HepG2 (cell line): Measurements from ENCODE around the gene NCBP2. TPM values are rescaled to one million over a fixed set of nuclear protein-coding genes. Genes with fewer than 3 reads are reported as not detected.
A peak's percentile ranks its signal among the peaks of the same experiment; 100 is the strongest.

Experiments used
- AGO1 ChIP-seq: fragments of 200-400 bp; formaldehyde crosslinking; IDR thresholded peaks from 2 replicates; pipeline ENCODE4 v1.6.1; 2017; ENCODE audit warnings: mild to moderate bottlenecking, low read depth, low read length, moderate library complexity; ENCODE audit not compliant: poor library complexity, severe bottlenecking
- ARNTL ChIP-seq: sonication (generic); formaldehyde crosslinking; IDR thresholded peaks from 2 replicates; pipeline ENCODE4 v1.4.0; 2020; ENCODE audit warnings: mild to moderate bottlenecking, missing genetic modification reagents
- BRF2 ChIP-seq: sonication (generic); formaldehyde crosslinking; IDR thresholded peaks from 2 replicates; pipeline ENCODE4 v1.8.1; 2022; ENCODE audit warnings: mild to moderate bottlenecking, missing genetic modification reagents
- CEBPZ ChIP-seq: IDR thresholded peaks from 2 replicates; pipeline ENCODE4 v1.6.1; 2012; ENCODE audit warnings: low read length, improper control_type of control experiment
- CHD4 ChIP-seq: fragments of 200-600 bp; sonication (generic); IDR thresholded peaks from 2 replicates; pipeline ENCODE4 v1.7.0; 2017; ENCODE audit warnings: mild to moderate bottlenecking, low read length, borderline replicate concordance
- ETV5 ChIP-seq: IDR thresholded peaks from 2 replicates; pipeline ENCODE4 v1.6.1; 2018; ENCODE audit warnings: missing biosample characterization, missing genetic modification reagents, inconsistent platforms, borderline replicate concordance
- FIP1L1 ChIP-seq: fragments of 200-400 bp; formaldehyde crosslinking; IDR thresholded peaks from 2 replicates; pipeline ENCODE4 v1.6.1; 2018; ENCODE audit warnings: low read depth, mild to moderate bottlenecking, low read length, moderate library complexity, borderline replicate concordance; ENCODE audit not compliant: insufficient read depth
- FOSL1 ChIP-seq: sonication (generic); formaldehyde crosslinking; IDR thresholded peaks from 2 replicates; pipeline ENCODE4 v1.9.0; 2021; ENCODE audit warnings: missing genetic modification reagents, borderline replicate concordance
- HMG20B ChIP-seq: conservative IDR thresholded peaks from 2 replicates; pipeline ENCODE4 v1.6.1; 2016; ENCODE audit warnings: missing genetic modification reagents, missing compliant biosample characterization
- HMGXB3 ChIP-seq: sonication (generic); formaldehyde crosslinking; IDR thresholded peaks from 2 replicates; pipeline ENCODE4 v1.4.0; 2020; ENCODE audit warnings: missing genetic modification reagents, borderline replicate concordance
- KDM5A ChIP-seq: fragments of 200-600 bp; sonication (generic); IDR thresholded peaks from 2 replicates; pipeline ENCODE4 v1.7.0; 2018; ENCODE audit warnings: antibody characterized with exemption, mild to moderate bottlenecking, low read length, borderline replicate concordance
- MTF1 ChIP-seq: sonication (generic); formaldehyde crosslinking; IDR thresholded peaks from 2 replicates; pipeline ENCODE4 v1.5.0; 2020; ENCODE audit warnings: missing genetic modification reagents
- TEAD3 ChIP-seq: optimal IDR thresholded peaks from 2 replicates; pipeline ENCODE3; 2016; ENCODE audit warnings: borderline replicate concordance
- ZFP41 ChIP-seq: sonication (generic); formaldehyde crosslinking; IDR thresholded peaks from 2 replicates; pipeline ENCODE4 v1.4.0; 2020; ENCODE audit warnings: mild to moderate bottlenecking, missing genetic modification reagents, borderline replicate concordance
- ZMAT3 ChIP-seq: sonication (generic); formaldehyde crosslinking; conservative IDR thresholded peaks from 2 replicates; pipeline ENCODE4 v1.7.0; 2021; ENCODE audit warnings: missing genetic modification reagents
- ZNF230 ChIP-seq: sonication (generic); formaldehyde crosslinking; IDR thresholded peaks from 2 replicates; pipeline ENCODE4 v1.4.0; 2020; ENCODE audit warnings: mild to moderate bottlenecking, missing genetic modification reagents
- ZNF512 ChIP-seq: sonication (generic); formaldehyde crosslinking; IDR thresholded peaks from 2 replicates; pipeline ENCODE4 v1.4.0; 2020; ENCODE audit warnings: mild to moderate bottlenecking, missing genetic modification reagents
- ZNF713 ChIP-seq: sonication (generic); formaldehyde crosslinking; IDR thresholded peaks from 2 replicates; pipeline ENCODE4 v1.4.0; 2020; ENCODE audit warnings: mild to moderate bottlenecking, missing genetic modification reagents
- ZNF776 ChIP-seq: sonication (generic); formaldehyde crosslinking; IDR thresholded peaks from 2 replicates; pipeline ENCODE4 v1.4.0; 2020; ENCODE audit warnings: mild to moderate bottlenecking, missing genetic modification reagents
- ZNF781 ChIP-seq: sonication (generic); formaldehyde crosslinking; IDR thresholded peaks from 2 replicates; pipeline ENCODE4 v1.5.1; 2020; ENCODE audit warnings: borderline replicate concordance, mild to moderate bottlenecking, missing genetic modification reagents; ENCODE audit errors: not compliant biosample characterization
- ZSCAN9 ChIP-seq: IDR thresholded peaks from 2 replicates; pipeline ENCODE4 v1.6.1; 2016; ENCODE audit warnings: borderline replicate concordance
- polyA plus RNA-seq, 8 experiments: library from polyadenylated mRNA; depleted of rRNA in 3 of 8; stranded (reverse) in 7 of 8; unstranded in 1 of 8; fragments of >200 nt; fragmentation: Illumina TruSeq in 4 of 8; extraction: Trizol in 4 of 8; gene quantifications; 2 replicates each; pipeline versions ENCODE4 v1.2.1 to v1.2.3, GENCODE V29; 2011 to 2016; ENCODE audit warnings: low read depth in 4 of 8, missing spikeins in 1 of 8, mixed read lengths in 1 of 8; ENCODE audit not compliant: insufficient read depth in 1 of 8
- total RNA-seq, 5 experiments: library from RNA; depleted of rRNA; stranded (reverse); fragments of >200 nt; fragmentation: Illumina TruSeq; extraction: Trizol; gene quantifications; 2 replicates each; pipeline ENCODE4 v1.2.3, GENCODE V29; 2016; ENCODE audit warnings: low read depth in 1 of 5

NCBP2 gene
- total and polyA plus RNA-seq, 2 of the 13 experiments (the other 11 are each of a cell fraction or from before 2014, with no cell fraction given): 58.7 to 95.5 TPM

- no peak for TF ChIP-seq FIP1L1
- no peak for TF ChIP-seq ZSCAN9 (CRISPR knock-in tag)
- TF ChIP-seq MTF1: peak; percentile 69; the same call in 1 of the 2 replicates
- no peak for TF ChIP-seq ZNF781 (CRISPR knock-in tag)
- TF ChIP-seq TEAD3 (CRISPR knock-in tag): no peak
- no peak; the same call in 1 of the 2 replicates for TF ChIP-seq HMGXB3 (CRISPR knock-in tag)
- TF ChIP-seq CHD4: no peak
- no peak for TF ChIP-seq ZNF776 (CRISPR knock-in tag)
- TF ChIP-seq ZFP41 (CRISPR knock-in tag): no peak
- TF ChIP-seq ZNF512 (CRISPR knock-in tag): no peak
- no peak for TF ChIP-seq CEBPZ
- peak; percentile 85 for TF ChIP-seq KDM5A
- TF ChIP-seq ZNF230 (CRISPR knock-in tag): no peak
- no peak for TF ChIP-seq BRF2
- TF ChIP-seq ETV5 (CRISPR knock-in tag): no peak
- TF ChIP-seq ZNF713 (CRISPR knock-in tag): no peak
- TF ChIP-seq ZMAT3: peak; percentile 10; the same call in 1 of the 2 replicates
- no peak for TF ChIP-seq AGO1
- TF ChIP-seq FOSL1: no peak
- 0 out of 2 replicates have a peak, but pooled peaks have one; percentile 36 for TF ChIP-seq ARNTL (CRISPR knock-in tag)
- TF ChIP-seq HMG20B: no peak
These were observed 568 bp upstream of the NCBP2 start (continued) for GRCh38 chr3:196942915-196943277.
